ENCODE data around the gene PATL1.

Gene PATL1

GRCh38 chr11:59614277-59615119 lies 54.3 kb downstream of the PATL1 start:
- no peak for DNase-seq (ENCODE audit: low read depth, low spot score)
- no peak for TF ChIP-seq CTCF (IDR thresholded peaks at IDR 0.05; ENCODE audit: insufficient read depth, low read length, missing control alignments)
- ChIA-PET CTCF (interaction anchor here (0.5 to 1.7 kb wide), 2 partner anchors 12 to 20 kb away, joined by 3 to 5 read pairs; no protein-coding TSS in a partner anchor), POLR2A (interaction anchor here (0.7 to 2.2 kb wide), 2 partner anchors 48 to 64 kb away, joined by 3 to 13 read pairs; no protein-coding TSS in a partner anchor)
- H3K4me3 ChIP-seq (ENCODE audit: low read depth, low read length): peak overlapping the region; percentile 92

DNA sequence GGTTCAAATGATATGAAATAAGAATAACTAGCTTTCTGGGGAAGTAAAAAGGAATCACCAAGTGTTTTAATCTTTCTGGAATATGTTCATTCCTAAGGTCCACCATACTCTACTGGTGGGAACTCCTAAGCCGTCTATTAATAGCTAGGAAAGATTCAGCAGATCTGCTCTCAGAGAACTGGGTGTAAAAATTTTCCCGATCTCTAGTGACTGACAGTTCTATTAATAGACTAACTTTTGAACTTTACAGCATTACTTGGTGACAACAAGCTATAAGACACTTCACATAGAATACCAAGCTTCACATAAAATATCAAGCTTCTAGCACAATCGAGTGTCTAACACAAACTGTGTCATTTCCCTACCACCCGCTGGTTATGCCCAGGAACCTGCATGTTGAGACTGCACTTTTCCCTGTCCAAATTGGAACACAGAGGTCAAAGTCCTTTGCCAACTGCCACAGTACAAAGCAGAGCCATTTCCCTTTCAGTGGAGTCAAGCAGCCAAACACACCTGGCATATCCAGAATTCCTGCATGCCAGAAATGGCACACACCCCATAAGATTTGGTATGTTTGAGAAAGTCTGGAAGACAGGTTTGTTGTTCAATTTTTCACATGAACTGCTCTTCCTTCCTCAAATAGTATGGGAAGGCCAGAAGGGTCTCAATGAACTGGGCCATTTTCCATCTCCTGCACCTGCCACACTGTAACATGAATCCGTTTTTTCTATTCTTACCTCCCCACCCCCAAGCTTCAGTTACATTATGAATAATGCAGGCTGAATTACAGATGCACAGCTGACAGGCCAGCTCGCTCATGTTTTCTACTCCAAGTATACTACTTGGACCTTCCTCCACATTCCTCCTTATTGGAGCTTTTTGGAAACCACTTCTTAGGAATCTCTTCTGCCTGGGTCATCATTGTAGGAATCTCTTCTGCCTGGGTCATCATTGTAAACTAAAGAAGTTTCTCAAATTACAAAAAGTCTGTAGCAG lies 57.0 kb downstream of the PATL1 start:
- ChIA-PET CTCF (no interaction called here), POLR2A (no interaction called here)
- peak; percentile 5 for DNase-seq (ENCODE audit: low read depth, low spot score)
- no peak overlapping the region for H3K4me3 ChIP-seq (ENCODE audit: low read depth, low read length)
- no peak for TF ChIP-seq CTCF (IDR thresholded peaks at IDR 0.05; ENCODE audit: insufficient read depth, low read length, missing control alignments)

GRCh38 chr11:59610289-59610688 lies 58.5 kb downstream of the PATL1 start:
- TF ChIP-seq CTCF (IDR thresholded peaks at IDR 0.05; ENCODE audit: insufficient read depth, low read length, missing control alignments): no peak

GRCh38 chr11:59607703-59608454 lies 61.0 kb downstream of the PATL1 start:
- POLR2A ChIA-PET: no interaction called here
- CTCF ChIA-PET: no interaction called here
- H3K4me3 ChIP-seq (ENCODE audit: low read depth, low read length): no peak overlapping the region
- DNase-seq (ENCODE audit: low read depth, low spot score): no peak
- no peak for TF ChIP-seq CTCF (IDR thresholded peaks at IDR 0.05; ENCODE audit: insufficient read depth, low read length, missing control alignments)

More at GRCh38 chr11:59610289-59610688, 58.5 kb downstream of the PATL1 start:
- ChIA-PET POLR2A (no interaction called here), CTCF (interaction anchor here (0.8 kb wide), 1 partner anchor 144 kb away, joined by 3 read pairs; no protein-coding TSS in a partner anchor)
- no peak overlapping the region for H3K4me3 ChIP-seq (ENCODE audit: low read depth, low read length)
- DNase-seq (ENCODE audit: low read depth, low spot score): no peak

GRCh38 chr11:59602432-59602831 lies 66.4 kb downstream of the PATL1 start:
- ChIA-PET POLR2A (no interaction called here), CTCF (interaction anchor here (1.1 kb wide), 1 partner anchor 13 kb away, joined by 5 read pairs; the partner anchor contains the start of gene OSBP)
- no peak for TF ChIP-seq CTCF (IDR thresholded peaks at IDR 0.05; ENCODE audit: insufficient read depth, low read length, missing control alignments)
- no peak for DNase-seq (ENCODE audit: low read depth, low spot score)
- no peak overlapping the region for H3K4me3 ChIP-seq (ENCODE audit: low read depth, low read length)
